Glutamatergic neuron (in vitro differentiated cells): ENCODE data around the gene RTP1. TPM values are rescaled to one million over a fixed set of nuclear protein-coding genes. Genes with fewer than 3 reads are reported as not detected.

Experiments
- DNase-seq: peaks from one replicate; pipeline ENCODE4 v3.0.0; 2022
- H3K27ac Mint-ChIP-seq: one replicate; pipeline ENCODE4 v1.8.0; 2020; ENCODE audit warnings: mild to moderate bottlenecking, mixed read lengths, inconsistent platforms; ENCODE audit not compliant: unreplicated experiment
- H3K27me3 Mint-ChIP-seq: one replicate; pipeline ENCODE4 v1.8.0; 2020; ENCODE audit warnings: mild to moderate bottlenecking, moderate library complexity, mixed read lengths, inconsistent platforms; ENCODE audit not compliant: unreplicated experiment
- H3K36me3 Mint-ChIP-seq: one replicate; pipeline ENCODE4 v1.8.0; 2020; ENCODE audit warnings: mild to moderate bottlenecking, mixed read lengths, inconsistent platforms; ENCODE audit not compliant: unreplicated experiment
- H3K4me1 Mint-ChIP-seq: one replicate; pipeline ENCODE4 v1.8.0; 2020; ENCODE audit warnings: mild to moderate bottlenecking, low read depth, mixed read lengths, inconsistent platforms; ENCODE audit not compliant: unreplicated experiment
- H3K4me3 Mint-ChIP-seq: one replicate; pipeline ENCODE4 v1.8.0; 2020; ENCODE audit warnings: mild to moderate bottlenecking, mixed read lengths, inconsistent platforms; ENCODE audit not compliant: unreplicated experiment
- H3K9me3 Mint-ChIP-seq: one replicate; pipeline ENCODE4 v1.8.0; 2020; ENCODE audit warnings: mild to moderate bottlenecking, moderate library complexity, mixed read lengths, inconsistent platforms; ENCODE audit not compliant: unreplicated experiment
- total RNA-seq: library from RNA; stranded (reverse); fragmentation: NEBNext Ultra II Directional; extraction: Animal tissue kit (Norgen Biotek cat#: 25700); gene quantifications from one replicate; pipeline ENCODE4 v1.2.1, GENCODE V29; 2021; ENCODE audit not compliant: unreplicated experiment
- TF ChIP-seq, protein P1 (sequence below): fragments of 200-600 bp; sonication (generic); IDR thresholded peaks from one replicate; pipeline ENCODE4 v1.5.0; 2021; ENCODE audit not compliant: partially characterized antibody, unreplicated experiment

RTP1 gene
- total RNA-seq, 1 donor from 2014 or later, result not detected

DNA sequence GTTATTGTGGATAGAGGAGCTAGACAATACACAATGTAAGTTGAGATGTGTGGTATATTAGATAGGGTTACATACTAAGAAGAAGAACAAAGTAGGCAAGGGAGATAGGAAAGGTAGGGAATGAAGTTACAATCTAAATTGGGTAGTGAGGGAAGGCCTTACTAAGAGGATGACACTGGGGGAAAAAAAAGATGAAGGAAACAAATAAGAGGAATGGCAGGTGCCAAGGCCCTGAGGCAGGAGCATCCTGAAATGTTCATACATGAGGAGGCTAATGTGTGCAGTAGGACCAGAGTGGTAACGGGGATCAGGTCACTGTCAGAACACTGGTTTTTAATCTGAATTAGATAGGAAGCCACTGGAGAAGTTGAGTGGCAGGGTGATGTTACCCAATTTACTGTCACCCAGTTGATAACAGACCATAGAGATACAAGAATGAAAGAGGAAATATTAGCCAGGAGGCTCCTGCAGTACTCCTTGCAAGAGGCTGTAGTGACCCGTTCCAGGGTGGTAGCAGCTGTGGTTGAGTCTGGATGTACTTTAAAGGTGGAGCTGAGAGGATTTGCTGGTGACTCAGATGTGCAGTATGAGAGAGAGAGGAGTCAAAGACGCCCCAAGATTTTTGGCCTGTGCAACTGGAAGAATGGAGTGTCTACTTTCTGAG is 14.4 kb downstream of the RTP1 start:
- Mint-ChIP-seq H3K4me3 (no peak overlapping the region), H3K27ac (no peak overlapping the region), H3K27me3 (no peaks in the 10 kb centered on the region), H3K4me1 (no peaks in the 10 kb centered on the region), H3K9me3 (peaks cover 11% of the 10 kb centered on the region), H3K36me3 (peaks cover 14% of the 10 kb centered on the region)
- DNase-seq, result no peak
- TF ChIP-seq, protein P1, sequence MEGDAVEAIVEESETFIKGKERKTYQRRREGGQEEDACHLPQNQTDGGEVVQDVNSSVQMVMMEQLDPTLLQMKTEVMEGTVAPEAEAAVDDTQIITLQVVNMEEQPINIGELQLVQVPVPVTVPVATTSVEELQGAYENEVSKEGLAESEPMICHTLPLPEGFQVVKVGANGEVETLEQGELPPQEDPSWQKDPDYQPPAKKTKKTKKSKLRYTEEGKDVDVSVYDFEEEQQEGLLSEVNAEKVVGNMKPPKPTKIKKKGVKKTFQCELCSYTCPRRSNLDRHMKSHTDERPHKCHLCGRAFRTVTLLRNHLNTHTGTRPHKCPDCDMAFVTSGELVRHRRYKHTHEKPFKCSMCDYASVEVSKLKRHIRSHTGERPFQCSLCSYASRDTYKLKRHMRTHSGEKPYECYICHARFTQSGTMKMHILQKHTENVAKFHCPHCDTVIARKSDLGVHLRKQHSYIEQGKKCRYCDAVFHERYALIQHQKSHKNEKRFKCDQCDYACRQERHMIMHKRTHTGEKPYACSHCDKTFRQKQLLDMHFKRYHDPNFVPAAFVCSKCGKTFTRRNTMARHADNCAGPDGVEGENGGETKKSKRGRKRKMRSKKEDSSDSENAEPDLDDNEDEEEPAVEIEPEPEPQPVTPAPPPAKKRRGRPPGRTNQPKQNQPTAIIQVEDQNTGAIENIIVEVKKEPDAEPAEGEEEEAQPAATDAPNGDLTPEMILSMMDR, result no peak

DNA sequence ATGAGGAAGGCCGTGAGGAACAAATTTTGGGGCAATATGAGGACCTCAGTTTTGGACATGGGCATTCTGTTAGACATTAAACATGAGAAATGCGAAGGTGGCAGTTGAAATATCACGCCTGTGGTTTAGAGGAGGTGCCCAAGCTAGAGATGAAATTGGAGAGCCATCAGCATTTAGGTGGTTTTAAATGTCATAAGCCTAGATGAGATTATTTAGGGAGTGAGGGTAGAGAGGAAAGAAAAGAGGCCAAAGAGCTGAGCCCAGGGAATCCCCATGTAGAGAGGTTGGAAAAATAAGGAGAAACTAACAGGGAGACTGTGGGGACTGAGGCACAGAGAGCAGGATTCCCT is 14.9 kb downstream of the RTP1 start:
- no peak overlapping the region for H3K4me3 Mint-ChIP-seq
- TF ChIP-seq, protein P1, result no peak
- peaks cover 11% of the 10 kb centered on the region for H3K9me3 Mint-ChIP-seq
- no peaks in the 10 kb centered on the region for H3K4me1 Mint-ChIP-seq
- no peak overlapping the region for H3K27ac Mint-ChIP-seq
- H3K36me3 Mint-ChIP-seq, result peaks cover 14% of the 10 kb centered on the region
- H3K27me3 Mint-ChIP-seq, result no peaks in the 10 kb centered on the region
- no peak for DNase-seq

DNA sequence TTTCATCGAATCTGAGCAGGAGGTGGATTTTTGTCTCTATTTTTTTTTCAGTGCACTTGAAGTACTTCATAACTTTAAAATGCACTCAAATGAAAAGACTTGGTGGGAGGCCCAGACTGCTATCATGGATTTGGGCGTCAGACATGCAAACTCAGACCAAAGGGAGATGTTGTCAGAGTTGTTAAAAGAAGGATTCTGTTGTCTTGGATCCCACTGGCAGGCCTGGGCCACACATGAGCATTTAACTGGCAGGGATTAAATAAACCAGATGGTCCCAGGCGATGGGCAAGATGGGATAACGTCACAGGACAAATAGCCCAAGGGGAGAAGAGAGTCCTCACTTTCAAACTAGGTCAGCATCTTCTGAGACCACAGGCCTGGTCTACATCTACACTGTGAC is 15.4 kb downstream of the RTP1 start:
- TF ChIP-seq, protein P1, result no peak
- Mint-ChIP-seq H3K27ac (no peak overlapping the region), H3K27me3 (no peaks in the 10 kb centered on the region), H3K4me1 (no peaks in the 10 kb centered on the region), H3K36me3 (peaks cover 10% of the 10 kb centered on the region), H3K4me3 (no peak overlapping the region), H3K9me3 (peaks cover 9% of the 10 kb centered on the region)
- no peak for DNase-seq

DNA sequence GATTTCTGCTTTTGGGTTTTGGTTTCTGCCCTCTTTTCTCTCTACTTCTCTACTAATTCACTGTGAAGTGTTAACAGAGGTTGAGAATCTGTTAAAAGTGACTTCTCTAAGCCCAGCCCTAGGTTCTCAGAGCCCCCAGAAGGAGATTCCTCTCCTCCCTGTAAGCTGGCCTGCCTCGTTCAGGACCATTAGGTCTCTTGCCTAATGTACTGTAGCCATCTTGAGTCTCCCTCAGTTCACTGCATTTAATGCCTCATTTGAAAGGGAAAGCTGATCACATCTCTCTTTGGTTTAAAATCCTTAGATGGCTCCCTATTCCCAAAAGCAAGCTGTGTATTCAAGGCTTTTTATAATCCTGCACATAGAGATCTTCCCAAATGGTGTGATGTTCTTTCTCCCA is 16.3 kb downstream of the RTP1 start:
- DNase-seq, result no peak
- H3K9me3 Mint-ChIP-seq, result peaks cover 6% of the 10 kb centered on the region
- TF ChIP-seq, protein P1, result no peak
- no peak overlapping the region for H3K4me3 Mint-ChIP-seq
- no peaks in the 10 kb centered on the region for H3K4me1 Mint-ChIP-seq
- H3K27me3 Mint-ChIP-seq, result no peaks in the 10 kb centered on the region
- H3K36me3 Mint-ChIP-seq, result peaks cover 6% of the 10 kb centered on the region
- H3K27ac Mint-ChIP-seq, result no peak overlapping the region

DNA sequence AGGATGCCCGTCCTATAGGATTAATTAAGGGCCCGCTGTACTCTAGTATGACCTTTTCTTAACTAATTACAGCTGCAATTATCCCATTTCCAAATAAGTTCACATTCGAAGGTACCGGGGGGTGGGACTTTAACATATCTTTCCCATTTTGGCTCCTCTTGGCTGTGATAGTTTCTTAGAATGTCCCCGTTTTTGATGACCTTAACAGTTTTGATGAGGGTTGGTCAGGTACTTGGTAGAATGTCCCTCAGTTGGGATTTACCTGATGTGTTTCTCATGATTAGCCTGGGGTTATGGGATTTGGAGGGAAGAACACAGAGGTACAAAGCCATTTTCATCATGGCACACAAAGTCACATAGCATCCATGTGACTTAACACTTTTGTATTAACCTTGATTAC is 18.2 kb downstream of the RTP1 start:
- no peaks in the 10 kb centered on the region for H3K27me3 Mint-ChIP-seq
- TF ChIP-seq, protein P1, result no peak
- H3K9me3 Mint-ChIP-seq, result peaks cover 6% of the 10 kb centered on the region
- H3K4me3 Mint-ChIP-seq, result no peak overlapping the region
- H3K36me3 Mint-ChIP-seq, result no peaks in the 10 kb centered on the region
- no peaks in the 10 kb centered on the region for H3K4me1 Mint-ChIP-seq
- no peak for DNase-seq
- H3K27ac Mint-ChIP-seq, result no peak overlapping the region
